Gastroesophageal sphincter (tissue), 3 donors: ENCODE measurements around the gene NAALADL1.

Source experiments
- POLR2A ChIP-seq, 2 donors: fragments of 450-650 bp; IDR thresholded peaks; one replicate each; pipeline ENCODE4 v1.6.1; 2017; ENCODE audit warnings: antibody characterized with exemption in 2 of 2, mild to moderate bottlenecking in 2 of 2, moderate library complexity in 1 of 2
- TF ChIP-seq, protein P1 (sequence below), 4 experiments: fragments of 200-600 bp in 2 of 4; fragments of 450-650 bp in 2 of 4; sonication (generic) in 1 of 4; IDR thresholded peaks; one replicate each; pipeline ENCODE4 v1.5.1; 2017 to 2019; ENCODE audit warnings: antibody characterized with exemption in 4 of 4, mild to moderate bottlenecking in 2 of 4, moderate library complexity in 2 of 4

GRCh38 chr11:65078151-65078550 lies 19.8 kb upstream of the NAALADL1 start:
- no peak for TF ChIP-seq POLR2A (IDR thresholded peaks at IDR 0.05)
- TF ChIP-seq, protein P1, sequence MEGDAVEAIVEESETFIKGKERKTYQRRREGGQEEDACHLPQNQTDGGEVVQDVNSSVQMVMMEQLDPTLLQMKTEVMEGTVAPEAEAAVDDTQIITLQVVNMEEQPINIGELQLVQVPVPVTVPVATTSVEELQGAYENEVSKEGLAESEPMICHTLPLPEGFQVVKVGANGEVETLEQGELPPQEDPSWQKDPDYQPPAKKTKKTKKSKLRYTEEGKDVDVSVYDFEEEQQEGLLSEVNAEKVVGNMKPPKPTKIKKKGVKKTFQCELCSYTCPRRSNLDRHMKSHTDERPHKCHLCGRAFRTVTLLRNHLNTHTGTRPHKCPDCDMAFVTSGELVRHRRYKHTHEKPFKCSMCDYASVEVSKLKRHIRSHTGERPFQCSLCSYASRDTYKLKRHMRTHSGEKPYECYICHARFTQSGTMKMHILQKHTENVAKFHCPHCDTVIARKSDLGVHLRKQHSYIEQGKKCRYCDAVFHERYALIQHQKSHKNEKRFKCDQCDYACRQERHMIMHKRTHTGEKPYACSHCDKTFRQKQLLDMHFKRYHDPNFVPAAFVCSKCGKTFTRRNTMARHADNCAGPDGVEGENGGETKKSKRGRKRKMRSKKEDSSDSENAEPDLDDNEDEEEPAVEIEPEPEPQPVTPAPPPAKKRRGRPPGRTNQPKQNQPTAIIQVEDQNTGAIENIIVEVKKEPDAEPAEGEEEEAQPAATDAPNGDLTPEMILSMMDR (IDR thresholded peaks at IDR 0.05) = peak in 3 of 4 experiments; percentile 33 to 56 (median 56)
